ENCODE measurements around the gene EDEM1. TPM values are rescaled to one million over a fixed set of nuclear protein-coding genes. Genes with fewer than 3 reads are reported as not detected.
"Not testable (repeated sequence)": the region's sequence is repeated elsewhere in the genome, so short reads cannot be mapped to it uniquely, and the experiment has no call there.

The EDEM1 gene
- total and polyA plus RNA-seq, 2 donors (not counting 1 experiment from before 2014, with no cell fraction given): 58.3 to 167 TPM

DNA sequence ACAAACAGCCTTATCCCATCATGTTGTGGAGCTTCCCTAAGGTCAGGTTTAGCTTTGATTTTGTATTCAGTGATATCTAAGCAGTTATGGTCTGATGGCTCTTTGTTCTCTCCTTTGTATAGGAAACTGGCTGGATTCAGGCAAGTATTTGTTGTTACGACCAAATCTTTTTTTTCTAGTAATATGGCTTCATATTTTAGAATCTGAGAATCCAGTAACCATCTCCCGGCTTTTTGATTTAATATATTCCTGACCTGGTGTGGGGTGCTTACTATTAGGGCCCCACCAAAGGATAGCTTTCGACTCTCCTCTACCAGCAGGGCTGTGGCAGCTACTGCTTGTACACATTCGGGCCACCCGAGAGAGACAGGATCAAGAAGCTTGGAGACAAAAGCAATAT, 42.4 kb upstream of the EDEM1 start:
- Histone ChIP-seq H4K20me1 (ENCODE audit: control insufficient read depth, insufficient read depth, low read length, poor library complexity, severe bottlenecking) (peaks cover 93% of the 10 kb centered on the region), H3K4me1 (ENCODE audit: control insufficient read depth in 2 of 2, insufficient read depth in 2 of 2, low read length in 2 of 2) (peaks cover 10 to 16% of the 10 kb centered on the region in 2 donors), H3K9me3 (ENCODE audit: control extremely low read depth in 1 of 3, control insufficient read depth in 2 of 3, insufficient read depth in 1 of 3, low read length in 2 of 3) (peaks cover 4 to 24% (median 8%) of the 10 kb centered on the region in 3 donors), H3K27ac (ENCODE audit: low read length in 2 of 2) (no peak overlapping the region), H3K4me3 (ENCODE audit: control extremely low read depth in 1 of 5, extremely low read depth in 1 of 5, insufficient read depth in 1 of 5, low read depth in 2 of 5, low read length in 4 of 5) (no peak overlapping the region), H3K4me2 (replicated peaks; ENCODE audit: low read depth, low read length, poor library complexity, severe bottlenecking) (no peak overlapping the region), H3K36me3 (replicated peaks in 1 of 2; ENCODE audit: control extremely low read depth in 1 of 2, control insufficient read depth in 1 of 2, extremely low read depth in 1 of 2, insufficient read depth in 2 of 2, low read length in 1 of 2) (peaks cover 0 to 9% of the 10 kb centered on the region in 2 experiments), H3K9ac (ENCODE audit: low read length) (no peak overlapping the region), H2AFZ (ENCODE audit: insufficient read depth, low read depth, low read length, poor library complexity, severe bottlenecking) (no peak overlapping the region), H3K79me2 (ENCODE audit: control insufficient read depth, insufficient read depth, low read length) (peaks cover 100% of the 10 kb centered on the region), H3K27me3 (replicated peaks in 1 of 4; ENCODE audit: control extremely low read depth in 1 of 4, control insufficient read depth in 3 of 4, insufficient read depth in 4 of 4, low read length in 3 of 4) (no peaks in the 10 kb centered on the region)
- ChIA-PET CTCF (interaction anchor here (1.1 kb wide), 1 partner anchor 9 kb away, joined by 3 read pairs; no protein-coding TSS in a partner anchor), POLR2A (no interaction called here)
- ATAC-seq (ENCODE audit: low read depth): no peak
- Mint-ChIP-seq H3K9me3 (ENCODE audit: insufficient read depth) (peaks cover 6% of the 10 kb centered on the region), H3K4me1 (peaks cover 68% of the 10 kb centered on the region), H3K27ac (no peak overlapping the region), H3K27me3 (no peaks in the 10 kb centered on the region), H3K4me3 (no peak overlapping the region)
- WGBS (ENCODE audit: insufficient coverage): 100% methylated on average over 2 of the region's 5 CpGs
- intact Hi-C loops (cut with micrococcal nuclease): no loop called here
- TF ChIP-seq, protein P1, sequence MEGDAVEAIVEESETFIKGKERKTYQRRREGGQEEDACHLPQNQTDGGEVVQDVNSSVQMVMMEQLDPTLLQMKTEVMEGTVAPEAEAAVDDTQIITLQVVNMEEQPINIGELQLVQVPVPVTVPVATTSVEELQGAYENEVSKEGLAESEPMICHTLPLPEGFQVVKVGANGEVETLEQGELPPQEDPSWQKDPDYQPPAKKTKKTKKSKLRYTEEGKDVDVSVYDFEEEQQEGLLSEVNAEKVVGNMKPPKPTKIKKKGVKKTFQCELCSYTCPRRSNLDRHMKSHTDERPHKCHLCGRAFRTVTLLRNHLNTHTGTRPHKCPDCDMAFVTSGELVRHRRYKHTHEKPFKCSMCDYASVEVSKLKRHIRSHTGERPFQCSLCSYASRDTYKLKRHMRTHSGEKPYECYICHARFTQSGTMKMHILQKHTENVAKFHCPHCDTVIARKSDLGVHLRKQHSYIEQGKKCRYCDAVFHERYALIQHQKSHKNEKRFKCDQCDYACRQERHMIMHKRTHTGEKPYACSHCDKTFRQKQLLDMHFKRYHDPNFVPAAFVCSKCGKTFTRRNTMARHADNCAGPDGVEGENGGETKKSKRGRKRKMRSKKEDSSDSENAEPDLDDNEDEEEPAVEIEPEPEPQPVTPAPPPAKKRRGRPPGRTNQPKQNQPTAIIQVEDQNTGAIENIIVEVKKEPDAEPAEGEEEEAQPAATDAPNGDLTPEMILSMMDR (IDR thresholded peaks at IDR 0.05): no peak
- no peak for TF ChIP-seq EZH2 (IDR thresholded peaks at IDR 0.05; ENCODE audit: borderline replicate concordance, insufficient read depth, low read depth, low read length, poor library complexity, severe bottlenecking)
- DNase-seq: no peak

DNA sequence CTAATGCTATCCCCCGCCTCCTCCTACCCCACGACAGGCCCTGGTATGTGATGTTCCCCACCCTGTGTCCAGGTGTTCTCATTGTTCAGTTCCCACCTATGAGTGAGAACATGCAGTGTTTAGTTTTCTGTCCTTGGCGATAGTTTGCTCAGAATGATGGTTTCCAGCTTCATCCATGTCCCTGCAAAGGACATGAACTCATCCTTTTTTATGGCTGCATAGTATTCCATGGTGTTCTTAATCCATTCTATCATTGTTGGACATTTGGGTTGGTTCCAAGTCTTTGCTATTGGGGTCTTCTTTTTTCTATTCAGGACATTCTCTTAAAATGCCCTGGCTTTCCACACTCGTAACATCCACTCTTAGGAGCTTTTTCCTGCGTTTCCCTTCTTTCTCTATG, 40.4 kb upstream of the EDEM1 start:
- no CpG with 5 or more reads among the region's 5 CpGs for WGBS (ENCODE audit: insufficient coverage)
- H3K4me3 ChIP-seq (ENCODE audit: control extremely low read depth in 1 of 5, extremely low read depth in 1 of 5, insufficient read depth in 1 of 5, low read depth in 2 of 5, low read length in 4 of 5); H3K4me3 Mint-ChIP-seq; H2AFZ ChIP-seq (ENCODE audit: insufficient read depth, low read depth, low read length, poor library complexity, severe bottlenecking); DNase-seq; H3K4me1 ChIP-seq (ENCODE audit: control insufficient read depth in 2 of 2, insufficient read depth in 2 of 2, low read length in 2 of 2); H3K9ac ChIP-seq (ENCODE audit: low read length); H3K27ac ChIP-seq (ENCODE audit: low read length in 2 of 2); H3K27ac Mint-ChIP-seq; H3K4me2 ChIP-seq (replicated peaks; ENCODE audit: low read depth, low read length, poor library complexity, severe bottlenecking); H3K36me3 ChIP-seq (replicated peaks in 1 of 2; ENCODE audit: control extremely low read depth in 1 of 2, control insufficient read depth in 1 of 2, extremely low read depth in 1 of 2, insufficient read depth in 2 of 2, low read length in 1 of 2); H3K27me3 Mint-ChIP-seq; intact Hi-C loops (cut with micrococcal nuclease); H3K27me3 ChIP-seq (replicated peaks in 1 of 4; ENCODE audit: control extremely low read depth in 1 of 4, control insufficient read depth in 3 of 4, insufficient read depth in 4 of 4, low read length in 3 of 4); CTCF ChIA-PET; ATAC-seq (ENCODE audit: low read depth); H3K9me3 Mint-ChIP-seq (ENCODE audit: insufficient read depth): not testable (repeated sequence)
- peaks cover 4 to 19% (median 13%) of the 10 kb centered on the region in 3 donors for H3K9me3 ChIP-seq (ENCODE audit: control extremely low read depth in 1 of 3, control insufficient read depth in 2 of 3, insufficient read depth in 1 of 3, low read length in 2 of 3)
- POLR2A ChIA-PET: interaction anchor here (1.0 kb wide), 1 partner anchor 24 kb away, joined by 3 read pairs; no protein-coding TSS in a partner anchor
- H3K4me1 Mint-ChIP-seq: peaks cover 62% of the 10 kb centered on the region
- peaks cover 96% of the 10 kb centered on the region for H3K79me2 ChIP-seq (ENCODE audit: control insufficient read depth, insufficient read depth, low read length)
- peaks cover 85% of the 10 kb centered on the region for H4K20me1 ChIP-seq (ENCODE audit: control insufficient read depth, insufficient read depth, low read length, poor library complexity, severe bottlenecking)

All from B cell (primary cell).